Measurements from ENCODE around the gene HACD3. TPM values are rescaled to one million over a fixed set of nuclear protein-coding genes. Genes with fewer than 3 reads are reported as not detected.

Gene HACD3
- total RNA-seq, 1 experiment from 2014 or later = 133 TPM

GRCh38 chr15:65598468-65598867 lies 68.2 kb downstream of the HACD3 start:
- no peak overlapping the region for H2AK5ac ChIP-seq (ENCODE audit: insufficient read length, low read length)
- H3K27ac Mint-ChIP-seq = peak overlapping the region in 2 of 3 experiments; percentile 1 to 73; a peak in 2 of 7 replicates
- WGBS (ENCODE audit: extremely low coverage, insufficient read length, low lambda C conversion rate) = 100% methylated on average over 2 of the region's 2 CpGs
- no peak overlapping the region for H2AFZ ChIP-seq (ENCODE audit: low read length)
- H3K79me1 ChIP-seq (ENCODE audit: insufficient read depth, low read depth, low read length, poor library complexity, severe bottlenecking) = no peaks in the 10 kb centered on the region
- no peak overlapping the region for H3K27ac ChIP-seq (ENCODE audit: insufficient read length, low read depth, low read length)
- H3K79me2 ChIP-seq (ENCODE audit: insufficient read depth, low read length) = no peaks in the 10 kb centered on the region
- no peak overlapping the region for H3K4ac ChIP-seq (ENCODE audit: low read depth, low read length)
- H3K4me1 ChIP-seq (ENCODE audit: insufficient read depth, low read length) = no peaks in the 10 kb centered on the region
- H2BK5ac ChIP-seq (ENCODE audit: insufficient read length, low read length) = no peak overlapping the region
- no peak overlapping the region for H3T11ph ChIP-seq (ENCODE audit: low read length)
- no peak overlapping the region for H3K14ac ChIP-seq (ENCODE audit: insufficient read depth, low read length)
- H3K27me3 ChIP-seq (ENCODE audit: insufficient read depth, low read length) = no peaks in the 10 kb centered on the region
- no peaks in the 10 kb centered on the region for H3K4me1 Mint-ChIP-seq
- DNase-seq = no peak
- no peak overlapping the region for H3K4me2 ChIP-seq (ENCODE audit: insufficient read depth, insufficient read length, low read length)
- no peak overlapping the region for H3K18ac ChIP-seq (ENCODE audit: insufficient read length, low read depth, low read length)
- H2BK12ac ChIP-seq (ENCODE audit: insufficient read length, low read depth, low read length) = no peak overlapping the region
- H2BK120ac ChIP-seq (ENCODE audit: low read depth, low read length, poor library complexity, severe bottlenecking) = no peak overlapping the region
- H3K56ac ChIP-seq (ENCODE audit: insufficient read length, low read depth, low read length) = no peak overlapping the region
- H2BK15ac ChIP-seq (ENCODE audit: low read depth, low read length) = no peak overlapping the region
- no peak overlapping the region for H4K8ac ChIP-seq (replicated peaks; ENCODE audit: insufficient read length, low read depth, low read length)
- H3K4me3 Mint-ChIP-seq = no peak overlapping the region
- H3K23me2 ChIP-seq (ENCODE audit: insufficient read length, low read depth, low read length, poor library complexity, severe bottlenecking) = no peaks in the 10 kb centered on the region
- no peak overlapping the region for H4K91ac ChIP-seq (ENCODE audit: insufficient read length, low read depth, low read length)
- no peak overlapping the region for H3K23ac ChIP-seq (ENCODE audit: insufficient read length, low read depth, low read length)
- H3K36me3 Mint-ChIP-seq (ENCODE audit: insufficient read depth in 1 of 3, low read depth in 3 of 3) = peaks cover 3 to 83% (median 57%) of the 10 kb centered on the region in 3 experiments; a peak in 6 of 7 replicates
- no peaks in the 10 kb centered on the region for H3K9me3 ChIP-seq (ENCODE audit: control insufficient read depth, low read depth, low read length)
- no peaks in the 10 kb centered on the region for H3K27me3 Mint-ChIP-seq (ENCODE audit: low read depth)
- H2BK20ac ChIP-seq (ENCODE audit: low read depth, low read length, poor library complexity, severe bottlenecking) = no peak overlapping the region
- no peaks in the 10 kb centered on the region for H4K20me1 ChIP-seq (ENCODE audit: control insufficient read depth, insufficient read depth, insufficient read length)
- H4K5ac ChIP-seq (ENCODE audit: insufficient read length, low read depth, low read length) = no peak overlapping the region
- H3K9me3 Mint-ChIP-seq = no peaks in the 10 kb centered on the region
- no peak overlapping the region for H3K9ac ChIP-seq (ENCODE audit: extremely low read depth, insufficient read length, low read length)
- no peak for TF ChIP-seq CTCF (conservative IDR thresholded peaks at IDR 0.05)

Measured in H9 (cell line).